COR-L47 (cell line): ENCODE measurements around the gene TMEM184A.
A peak's percentile ranks its signal among the peaks of the same experiment; 100 is the strongest.

Source experiments
- DNase-seq: peaks from one replicate; lab custom pipeline; 2025; lab: John Stamatoyannopoulos, UW

Gene TMEM184A

GRCh38 chr7:1539181-1539881 is 16.7 kb downstream of the TMEM184A start:
- DNase-seq: no peak

- no peak for DNase-seq
Measured at GRCh38 chr7:1538544-1539180, 17.3 kb downstream of the TMEM184A start.

GRCh38 chr7:1537535-1538412 is 18.2 kb downstream of the TMEM184A start:
- DNase-seq: peak; percentile 14

- no peak for DNase-seq
Measured at GRCh38 chr7:1536743-1537534, 19.1 kb downstream of the TMEM184A start.

GRCh38 chr7:1536455-1536742 is 19.6 kb downstream of the TMEM184A start:
- DNase-seq: no peak

- DNase-seq: no peak
Measured at GRCh38 chr7:1535701-1536454, 20.1 kb downstream of the TMEM184A start.

- DNase-seq: no peak
Measured at GRCh38 chr7:1535100-1535458, 20.9 kb downstream of the TMEM184A start.

- no peak for DNase-seq
Measured at GRCh38 chr7:1534330-1535099, 21.5 kb downstream of the TMEM184A start.

- DNase-seq: no peak
Measured at GRCh38 chr7:1533547-1534329, 22.3 kb downstream of the TMEM184A start.

- DNase-seq: no peak
Measured at GRCh38 chr7:1533255-1533546, 22.8 kb downstream of the TMEM184A start.

- DNase-seq: no peak
Measured at GRCh38 chr7:1532456-1533254, 23.4 kb downstream of the TMEM184A start.

GRCh38 chr7:1531979-1532455 is 24.0 kb downstream of the TMEM184A start:
- no peak for DNase-seq

GRCh38 chr7:1531263-1531978 is 24.6 kb downstream of the TMEM184A start:
- no peak for DNase-seq

- no peak for DNase-seq
Measured at GRCh38 chr7:1530946-1531262, 25.1 kb downstream of the TMEM184A start.

- DNase-seq: no peak
Measured at GRCh38 chr7:1529383-1530116, 26.5 kb downstream of the TMEM184A start.

- DNase-seq: no peak
Measured at GRCh38 chr7:1526271-1526754, 29.7 kb downstream of the TMEM184A start.

- DNase-seq: no peak
Measured at GRCh38 chr7:1525409-1525808, 30.6 kb downstream of the TMEM184A start.

- no peak for DNase-seq
Measured at GRCh38 chr7:1523844-1524243, 32.2 kb downstream of the TMEM184A start.
